Measurements from ENCODE around the gene IL1B.
A peak's percentile ranks its signal among the peaks of the same experiment; 100 is the strongest.

Gene IL1B

DNA sequence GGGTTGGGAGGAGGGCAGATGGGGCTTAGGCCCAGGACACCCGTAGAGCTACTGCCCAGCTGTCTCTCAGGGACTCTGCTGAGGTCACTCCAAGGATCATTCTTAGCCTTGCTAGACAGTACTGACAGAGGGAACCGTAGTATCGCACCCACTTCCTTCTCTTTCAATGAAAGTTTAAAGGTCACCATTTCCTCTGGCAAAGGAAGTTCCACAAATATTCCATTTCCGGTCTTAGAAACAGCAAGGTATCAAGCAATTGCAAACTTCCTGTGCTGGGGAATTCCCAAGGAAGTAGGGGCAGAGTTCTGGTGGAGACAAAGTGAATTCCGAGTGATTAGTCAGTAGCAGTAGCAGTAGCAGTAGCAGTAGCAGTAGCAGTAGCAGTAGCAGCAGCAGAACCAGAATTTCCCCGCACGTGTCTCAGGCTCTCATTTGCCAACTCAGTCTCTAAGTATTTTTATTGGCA lies 24.7 kb downstream of the IL1B start:
- no peak overlapping the region for H3K4me3 ChIP-seq (ENCODE audit: low read length)
- TF ChIP-seq, protein P1, sequence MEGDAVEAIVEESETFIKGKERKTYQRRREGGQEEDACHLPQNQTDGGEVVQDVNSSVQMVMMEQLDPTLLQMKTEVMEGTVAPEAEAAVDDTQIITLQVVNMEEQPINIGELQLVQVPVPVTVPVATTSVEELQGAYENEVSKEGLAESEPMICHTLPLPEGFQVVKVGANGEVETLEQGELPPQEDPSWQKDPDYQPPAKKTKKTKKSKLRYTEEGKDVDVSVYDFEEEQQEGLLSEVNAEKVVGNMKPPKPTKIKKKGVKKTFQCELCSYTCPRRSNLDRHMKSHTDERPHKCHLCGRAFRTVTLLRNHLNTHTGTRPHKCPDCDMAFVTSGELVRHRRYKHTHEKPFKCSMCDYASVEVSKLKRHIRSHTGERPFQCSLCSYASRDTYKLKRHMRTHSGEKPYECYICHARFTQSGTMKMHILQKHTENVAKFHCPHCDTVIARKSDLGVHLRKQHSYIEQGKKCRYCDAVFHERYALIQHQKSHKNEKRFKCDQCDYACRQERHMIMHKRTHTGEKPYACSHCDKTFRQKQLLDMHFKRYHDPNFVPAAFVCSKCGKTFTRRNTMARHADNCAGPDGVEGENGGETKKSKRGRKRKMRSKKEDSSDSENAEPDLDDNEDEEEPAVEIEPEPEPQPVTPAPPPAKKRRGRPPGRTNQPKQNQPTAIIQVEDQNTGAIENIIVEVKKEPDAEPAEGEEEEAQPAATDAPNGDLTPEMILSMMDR (conservative IDR thresholded peaks at IDR 0.05; ENCODE audit: low read length) = no peak
- DNase-seq (ENCODE audit: low read depth) = peak; percentile 85

DNA sequence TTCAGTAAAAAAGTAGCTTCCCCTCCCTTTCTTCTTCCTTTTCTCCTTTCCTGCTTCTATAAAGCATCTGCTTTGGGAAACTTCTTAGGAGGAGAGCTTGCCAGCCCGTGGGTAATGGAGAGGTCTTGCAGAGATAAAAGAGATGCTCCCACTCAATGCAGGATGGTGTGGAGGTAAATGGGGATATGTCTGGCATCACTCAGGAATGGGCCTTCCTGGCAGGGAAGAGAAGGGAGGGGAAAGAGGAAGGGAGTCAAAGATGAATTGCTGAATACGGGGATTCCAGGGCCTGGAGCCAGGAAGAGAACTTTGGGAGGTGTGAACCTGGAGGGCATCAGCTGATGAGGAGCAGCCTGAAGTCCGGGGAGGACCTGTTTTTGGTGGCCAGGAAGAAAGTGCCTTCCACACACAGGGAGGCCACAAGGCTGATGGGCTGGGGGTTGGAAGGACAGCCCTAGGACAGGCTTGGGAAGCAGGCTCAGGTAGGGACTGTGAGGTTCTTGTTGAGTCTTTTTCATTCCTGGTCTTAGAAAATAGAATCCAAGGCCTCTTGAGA lies 25.2 kb downstream of the IL1B start:
- no peak for DNase-seq (ENCODE audit: low read depth)
- TF ChIP-seq, protein P1 (conservative IDR thresholded peaks at IDR 0.05; ENCODE audit: low read length) = no peak
- no peak overlapping the region for H3K4me3 ChIP-seq (ENCODE audit: low read length)

DNA sequence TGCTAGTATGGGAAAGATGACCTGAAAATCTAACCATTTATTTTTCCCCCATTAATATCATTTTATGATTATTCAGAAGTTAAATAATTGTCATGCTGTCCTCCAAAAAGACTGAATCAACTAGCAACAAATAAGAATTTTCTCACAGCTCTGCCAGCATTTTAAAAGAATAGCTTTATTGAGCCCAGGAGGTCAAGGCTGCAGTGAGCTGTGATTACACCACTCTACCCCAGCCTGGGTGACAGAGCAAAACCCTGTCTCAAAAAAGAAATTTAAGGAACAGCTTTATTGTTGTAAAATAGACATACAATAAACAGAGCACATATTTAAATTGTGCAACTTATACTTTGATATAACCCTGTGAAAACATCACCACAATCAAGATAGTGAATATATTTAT lies 27.5 kb downstream of the IL1B start:
- no peak for DNase-seq (ENCODE audit: low read depth)
- TF ChIP-seq, protein P1 (conservative IDR thresholded peaks at IDR 0.05; ENCODE audit: low read length) = no peak

GRCh38 chr2:112807233-112807807 lies 29.3 kb downstream of the IL1B start:
- TF ChIP-seq, protein P1 (conservative IDR thresholded peaks at IDR 0.05; ENCODE audit: low read length) = no peak
- H3K4me3 ChIP-seq (ENCODE audit: low read length) = no peak overlapping the region
- no peak for DNase-seq (ENCODE audit: low read depth)

More for the DNA sequence above, 27.5 kb downstream of the IL1B start:
- H3K4me3 ChIP-seq (ENCODE audit: low read length) = no peak overlapping the region

GRCh38 chr2:112805542-112805941 lies 31.0 kb downstream of the IL1B start:
- DNase-seq (ENCODE audit: low read depth) = no peak
- H3K4me3 ChIP-seq (ENCODE audit: low read length) = no peak overlapping the region
- TF ChIP-seq, protein P1 (conservative IDR thresholded peaks at IDR 0.05; ENCODE audit: low read length) = no peak

GRCh38 chr2:112803691-112804521 lies 32.7 kb downstream of the IL1B start:
- H3K4me3 ChIP-seq (ENCODE audit: low read length) = no peak overlapping the region
- peak; percentile 66 for DNase-seq (ENCODE audit: low read depth)
- TF ChIP-seq, protein P1 (conservative IDR thresholded peaks at IDR 0.05; ENCODE audit: low read length) = no peak

All from AG10803 (cell line).